ENCODE data around the gene NFIC.

DNA sequence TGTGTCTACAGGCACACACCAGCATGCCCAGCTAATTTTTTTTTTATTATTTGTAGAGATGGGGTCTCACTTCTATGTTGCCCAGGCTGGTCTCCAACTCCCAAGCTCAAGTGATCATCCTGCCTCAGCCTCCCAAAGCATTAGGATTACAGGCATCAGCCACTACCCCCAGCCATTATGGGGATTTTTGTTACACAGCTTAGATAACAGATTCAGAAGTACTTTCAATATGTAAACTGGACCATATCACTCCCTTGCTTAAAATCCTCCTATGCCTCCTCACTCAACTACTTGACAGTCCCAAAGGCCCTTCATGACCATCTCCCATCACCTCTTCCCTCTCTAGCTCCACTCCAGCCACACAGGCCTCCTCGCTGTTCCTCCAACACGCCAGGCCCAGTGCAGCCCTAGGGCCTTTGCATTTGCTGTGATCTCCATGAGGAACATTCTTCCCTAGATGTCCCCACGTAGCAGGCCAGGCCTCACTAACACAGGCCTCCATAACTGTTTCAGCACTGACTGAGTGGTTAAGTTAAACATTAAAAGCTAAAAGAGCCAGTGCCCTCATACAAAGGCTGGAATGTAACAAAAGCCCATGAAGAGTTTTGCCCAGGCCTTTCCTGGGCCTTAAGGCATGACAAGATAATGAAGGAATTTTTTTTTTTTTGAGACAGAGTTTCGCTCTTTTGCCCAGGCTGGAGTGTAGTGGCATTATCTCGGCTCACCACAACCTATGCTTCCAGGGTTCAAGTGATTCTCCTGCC lies 131.6 kb downstream of the NFIC start:
- no peak for TF ChIP-seq BHLHE40 (IDR thresholded peaks at IDR 0.05; ENCODE audit: low read depth, low read length)
- no peak for TF ChIP-seq POLR2A (IDR thresholded peaks at IDR 0.05; ENCODE audit: low read length)

Data from A549 (cell line).